Prostate gland (tissue), 2 donors: ENCODE measurements around the gene C1QTNF6. TPM values are rescaled to one million over a fixed set of nuclear protein-coding genes. Genes with fewer than 3 reads are reported as not detected.

Source experiments
- DNase-seq: peaks from one replicate; pipeline ENCODE4 v3.0.0-alpha.2; 2019; ENCODE audit warnings: low spot score
- H3K27ac ChIP-seq, 2 donors: fragments of 200-600 bp; sonication (generic); 2 replicates each; pipeline ENCODE4 v1.5.1; 2017 to 2019
- H3K27me3 ChIP-seq: fragments of 200-600 bp; sonication (generic); replicated peaks from 2 replicates; pipeline ENCODE4 v1.5.1; 2019; ENCODE audit not compliant: insufficient read depth
- H3K36me3 ChIP-seq, 2 donors: fragments of 200-600 bp; sonication (generic); 1 replicate in 1 of 2; 2 replicates in 1 of 2; pipeline versions ENCODE4 v1.5.1 to v1.8.1; 2017 to 2019
- H3K4me1 ChIP-seq: fragments of 200-600 bp; sonication (generic); replicated peaks from 2 replicates; pipeline ENCODE4 v1.5.1; 2019
- H3K4me3 ChIP-seq, 2 donors: fragments of 200-600 bp; sonication (generic); 2 replicates each; pipeline ENCODE4 v1.5.1; 2017 to 2019
- H3K9me3 ChIP-seq: fragments of 200-600 bp; sonication (generic); 2 replicates; pipeline ENCODE4 v1.5.1; 2017
- POLR2A ChIP-seq: fragments of 450-650 bp; IDR thresholded peaks from one replicate; pipeline ENCODE4 v1.6.1; 2016; ENCODE audit warnings: antibody characterized with exemption, mild to moderate bottlenecking
- POLR2AphosphoS5 ChIP-seq: sonication (generic); formaldehyde crosslinking; IDR thresholded peaks from one replicate; pipeline ENCODE4 v1.6.1; 2017; ENCODE audit warnings: antibody characterized with exemption
- WGBS: methylation state at CpG from one replicate; pipeline ENCODE4 v1.1.5; 2018; 5-methylcytosine and 5-hydroxymethylcytosine counted together
- intact Hi-C: fragments of 100-400 bp; cut with DNase I; formaldehyde crosslinking; loops from one replicate; pipeline ENCODE4 v1.14.2; 2022
- total RNA-seq, 2 donors: library from RNA; depleted of rRNA; stranded (reverse); fragments of >200 nt; gene quantifications; one replicate each; pipeline ENCODE4 v1.1.0, GENCODE V29; 2016
- TF ChIP-seq, protein P1 (sequence below), 4 experiments: fragments of 200-600 bp in 2 of 4; fragments of 450-650 bp in 2 of 4; sonication (generic) in 2 of 4; IDR thresholded peaks; 1 replicate in 3 of 4; 2 replicates in 1 of 4; pipeline ENCODE4 v1.5.1; 2016 to 2019; ENCODE audit warnings: antibody characterized with exemption in 4 of 4, mild to moderate bottlenecking in 2 of 4, moderate library complexity in 2 of 4

The C1QTNF6 gene
- total RNA-seq, 2 donors from 2014 or later = 2.1 to 9.3 TPM

DNA sequence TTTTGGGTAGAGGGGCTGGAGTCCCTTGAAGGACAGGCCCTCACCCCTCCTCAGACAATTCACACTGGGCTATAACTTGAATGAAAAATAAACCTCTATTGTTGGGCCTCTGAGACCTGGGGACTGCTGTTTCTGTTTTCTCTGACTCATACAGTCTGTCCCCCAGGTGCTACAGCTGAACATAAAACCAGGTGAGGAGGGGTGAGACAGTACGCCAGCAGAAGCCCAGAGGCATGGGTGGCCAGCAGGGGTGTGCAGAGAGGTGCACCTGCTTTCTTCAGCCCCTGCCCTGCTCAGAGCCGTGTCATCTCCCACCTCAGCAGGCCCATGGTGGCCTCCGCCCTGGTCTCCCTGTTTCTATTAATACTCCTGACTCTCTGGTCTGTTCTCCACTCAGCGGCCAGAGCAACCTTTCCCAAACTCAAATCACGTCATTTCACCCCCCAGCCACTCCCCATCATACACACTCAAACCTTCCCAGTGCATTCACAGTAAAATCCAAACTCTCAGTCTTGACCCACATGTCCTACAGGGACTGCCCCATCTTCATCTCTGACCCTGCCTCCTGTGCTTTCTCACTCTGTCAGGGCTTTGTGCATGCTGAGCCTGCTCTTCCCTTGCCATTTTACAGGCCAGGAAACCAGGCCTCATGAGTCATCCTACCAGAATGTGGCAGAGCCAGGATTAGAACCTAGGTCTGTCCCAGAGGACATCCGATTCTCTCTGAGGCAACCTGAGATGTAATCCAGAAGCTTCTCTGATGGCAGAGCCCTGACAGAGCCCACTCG is 32.9 kb downstream of the C1QTNF6 start:
- no peak overlapping the region for H3K27ac ChIP-seq
- TF ChIP-seq, protein P1, sequence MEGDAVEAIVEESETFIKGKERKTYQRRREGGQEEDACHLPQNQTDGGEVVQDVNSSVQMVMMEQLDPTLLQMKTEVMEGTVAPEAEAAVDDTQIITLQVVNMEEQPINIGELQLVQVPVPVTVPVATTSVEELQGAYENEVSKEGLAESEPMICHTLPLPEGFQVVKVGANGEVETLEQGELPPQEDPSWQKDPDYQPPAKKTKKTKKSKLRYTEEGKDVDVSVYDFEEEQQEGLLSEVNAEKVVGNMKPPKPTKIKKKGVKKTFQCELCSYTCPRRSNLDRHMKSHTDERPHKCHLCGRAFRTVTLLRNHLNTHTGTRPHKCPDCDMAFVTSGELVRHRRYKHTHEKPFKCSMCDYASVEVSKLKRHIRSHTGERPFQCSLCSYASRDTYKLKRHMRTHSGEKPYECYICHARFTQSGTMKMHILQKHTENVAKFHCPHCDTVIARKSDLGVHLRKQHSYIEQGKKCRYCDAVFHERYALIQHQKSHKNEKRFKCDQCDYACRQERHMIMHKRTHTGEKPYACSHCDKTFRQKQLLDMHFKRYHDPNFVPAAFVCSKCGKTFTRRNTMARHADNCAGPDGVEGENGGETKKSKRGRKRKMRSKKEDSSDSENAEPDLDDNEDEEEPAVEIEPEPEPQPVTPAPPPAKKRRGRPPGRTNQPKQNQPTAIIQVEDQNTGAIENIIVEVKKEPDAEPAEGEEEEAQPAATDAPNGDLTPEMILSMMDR (IDR thresholded peaks at IDR 0.05) = no peak
- TF ChIP-seq POLR2AphosphoS5 (no peak), POLR2A (no peak)
- no peaks in the 10 kb centered on the region for H3K4me1 ChIP-seq
- no peaks in the 10 kb centered on the region for H3K9me3 ChIP-seq
- no peak overlapping the region for H3K4me3 ChIP-seq
- no peaks in the 10 kb centered on the region for H3K36me3 ChIP-seq
- DNase-seq = no peak
- 89% methylated on average over 7 of the region's 7 CpGs for WGBS
- H3K27me3 ChIP-seq = no peaks in the 10 kb centered on the region
- intact Hi-C loops = no loop called here

DNA sequence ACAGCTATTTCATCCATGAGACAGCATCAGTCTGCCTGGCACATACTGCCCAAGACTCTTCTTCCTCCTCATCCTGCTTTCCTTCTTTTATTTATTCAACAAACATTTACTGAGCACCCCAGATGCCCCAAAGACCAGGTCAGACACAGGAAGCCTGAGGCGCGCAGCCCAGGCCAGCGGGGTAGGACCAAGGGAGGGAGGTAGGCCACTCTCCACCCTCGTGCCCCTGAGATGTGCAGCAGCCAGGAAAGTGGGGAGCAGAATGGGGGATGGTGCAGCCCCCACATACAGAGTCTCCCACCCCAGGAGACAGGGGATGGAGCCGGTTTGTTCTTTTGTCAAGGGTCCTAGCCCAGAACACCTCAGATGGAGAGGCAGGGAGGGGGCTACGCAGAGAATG is 34.1 kb downstream of the C1QTNF6 start:
- intact Hi-C loops = no loop called here
- no peaks in the 10 kb centered on the region for H3K9me3 ChIP-seq

DNA sequence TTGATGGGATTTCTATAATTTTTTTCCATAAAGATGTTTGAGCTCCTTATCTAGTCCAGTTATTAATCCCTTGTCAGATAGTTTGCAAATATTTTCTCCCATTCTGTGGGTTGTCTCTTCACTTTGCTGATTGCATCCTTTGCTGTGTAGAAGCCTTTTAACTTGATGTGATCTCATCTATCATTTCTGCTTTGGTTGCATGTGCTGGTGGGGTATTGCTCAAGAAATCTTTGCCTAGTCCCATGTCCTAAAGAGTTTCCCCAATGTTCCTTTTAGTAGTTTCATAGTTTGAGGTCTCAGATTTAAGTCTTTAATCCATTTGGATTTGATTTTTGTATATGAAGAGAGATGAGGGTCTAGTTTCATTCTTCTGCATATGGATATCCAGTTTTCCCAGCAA is 36.6 kb downstream of the C1QTNF6 start:
- no peak for DNase-seq
- TF ChIP-seq POLR2AphosphoS5 = no peak
- TF ChIP-seq, protein P1 (IDR thresholded peaks at IDR 0.05) = no peak
- no peak for TF ChIP-seq POLR2A
- no peaks in the 10 kb centered on the region for H3K9me3 ChIP-seq
- H3K27me3 ChIP-seq = no peaks in the 10 kb centered on the region
- H3K4me1 ChIP-seq = no peaks in the 10 kb centered on the region
- H3K36me3 ChIP-seq = no peaks in the 10 kb centered on the region
- H3K4me3 ChIP-seq = no peak overlapping the region
- H3K27ac ChIP-seq = no peak overlapping the region
- intact Hi-C loops = no loop called here

More for the DNA sequence above, 34.1 kb downstream of the C1QTNF6 start:
- Histone ChIP-seq H3K36me3 (no peaks in the 10 kb centered on the region), H3K4me3 (no peak overlapping the region), H3K27ac (no peak overlapping the region), H3K4me1 (no peaks in the 10 kb centered on the region), H3K27me3 (no peaks in the 10 kb centered on the region)
- WGBS = 89% methylated on average over 6 of the region's 6 CpGs
- TF ChIP-seq POLR2AphosphoS5 (no peak), POLR2A (no peak)
- TF ChIP-seq, protein P1 (IDR thresholded peaks at IDR 0.05) = no peak
- no peak for DNase-seq

DNA sequence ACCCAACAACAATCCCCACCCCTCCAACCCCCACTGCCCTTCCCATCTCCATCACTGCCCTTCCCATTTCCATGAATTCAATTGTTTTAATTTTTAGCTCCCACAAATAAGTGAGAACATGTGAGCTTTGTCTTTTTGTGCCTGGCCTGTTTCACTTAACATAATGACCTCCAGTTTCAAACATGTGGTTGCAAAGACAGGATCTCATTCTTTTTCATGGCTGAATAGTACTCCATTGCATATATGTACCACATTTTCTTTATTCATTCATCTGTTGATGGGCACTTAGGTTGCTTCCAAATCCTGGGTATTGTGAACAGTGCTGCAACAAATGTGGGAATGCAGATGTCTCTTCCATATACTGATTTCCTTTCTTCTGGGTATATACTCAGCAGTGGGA is 37.3 kb downstream of the C1QTNF6 start:
- intact Hi-C loops = no loop called here
- no peaks in the 10 kb centered on the region for H3K9me3 ChIP-seq
- H3K4me3 ChIP-seq = no peak overlapping the region
- H3K27me3 ChIP-seq = no peaks in the 10 kb centered on the region
- TF ChIP-seq, protein P1 (IDR thresholded peaks at IDR 0.05) = no peak
- TF ChIP-seq POLR2A (no peak), POLR2AphosphoS5 (no peak)
- no peaks in the 10 kb centered on the region for H3K36me3 ChIP-seq
- H3K4me1 ChIP-seq = no peaks in the 10 kb centered on the region
- DNase-seq = no peak
- H3K27ac ChIP-seq = no peak overlapping the region
